SH-SY5Y (cell line): ENCODE measurements around the gene MYO10.

ENCODE experiments used
- GATA2 ChIP-seq: IDR thresholded peaks from 2 replicates; pipeline ENCODE4 v1.6.1; 2011; ENCODE audit warnings: mild to moderate bottlenecking, low read depth, low read length
- GATA3 ChIP-seq: IDR thresholded peaks from 2 replicates; pipeline ENCODE4 v1.6.1; 2011; ENCODE audit warnings: low read depth, mild to moderate bottlenecking, low read length, moderate library complexity

DNA sequence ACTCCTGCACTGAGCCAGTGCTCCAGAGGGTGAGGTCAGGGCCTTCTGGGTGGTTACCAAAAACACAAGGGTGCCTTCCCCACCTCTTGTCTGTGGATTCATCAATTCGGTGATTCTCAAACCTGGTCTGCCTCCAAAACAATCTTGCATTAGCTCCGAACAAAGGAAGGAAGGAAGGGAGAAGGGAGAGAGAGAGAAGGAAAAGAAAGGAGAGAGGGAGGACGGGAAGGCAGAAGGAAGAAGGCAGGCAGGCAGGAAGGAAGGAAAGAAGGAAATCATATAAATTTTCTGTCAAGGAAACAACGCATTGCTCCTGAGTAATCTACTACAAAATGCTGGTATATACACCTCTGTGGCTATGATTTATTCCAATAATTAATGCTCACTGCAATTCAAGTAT is 39.3 kb downstream of the MYO10 start:
- TF ChIP-seq GATA3 = no peak
- TF ChIP-seq GATA2 = no peak
